MCF 10A (cell line): ENCODE measurements around the gene RIIAD1. TPM values are rescaled to one million over a fixed set of nuclear protein-coding genes. Genes with fewer than 3 reads are reported as not detected.

Source experiments
- BruUV-seq: library from RNA; stranded (reverse); fragments of 400-500 nt; replicated peaks from 2 replicates; lab custom pipeline; 2021; lab: Mats Ljungman, UMichigan
- CTCF ChIA-PET: fragments of 300-600 bp; sonication (Branson Sonifier 250); formaldehyde crosslinking; extraction: SDS; loops from one replicate; lab custom pipeline; 2021; ENCODE audit warnings: antibody characterized with exemption, inconsistent platforms; lab: Yijun Ruan, JAX
- POLR2A ChIA-PET: fragments of 300-600, 350-650 bp; sonication (Branson Sonifier 250); formaldehyde crosslinking; extraction: SDS; loops from one replicate; lab custom pipeline; 2020; ENCODE audit warnings: antibody characterized with exemption, inconsistent platforms; lab: Yijun Ruan, JAX
- DNase-seq: peaks from one replicate; pipeline ENCODE4 v3.0.0-alpha.2; 2018; ENCODE audit not compliant: unreplicated experiment
- H3K27ac Mint-ChIP-seq: one replicate; pipeline ENCODE4 v1.8.0; 2022; ENCODE audit warnings: mild to moderate bottlenecking, low read depth, mixed read lengths; ENCODE audit not compliant: unreplicated experiment
- H3K27me3 Mint-ChIP-seq: one replicate; pipeline ENCODE4 v1.8.0; 2022; ENCODE audit warnings: mixed read lengths; ENCODE audit not compliant: insufficient read depth, unreplicated experiment
- H3K36me3 Mint-ChIP-seq: one replicate; pipeline ENCODE4 v1.8.0; 2022; ENCODE audit warnings: mild to moderate bottlenecking, moderate library complexity, mixed read lengths; ENCODE audit not compliant: insufficient read depth, unreplicated experiment
- H3K4me1 Mint-ChIP-seq: one replicate; pipeline ENCODE4 v1.8.0; 2022; ENCODE audit warnings: mixed read lengths; ENCODE audit not compliant: insufficient read depth, unreplicated experiment
- H3K4me3 Mint-ChIP-seq: one replicate; pipeline ENCODE4 v1.8.0; 2022; ENCODE audit warnings: mild to moderate bottlenecking, moderate library complexity, mixed read lengths; ENCODE audit not compliant: unreplicated experiment
- H3K9me3 Mint-ChIP-seq: one replicate; pipeline ENCODE4 v1.8.0; 2022; ENCODE audit warnings: mixed read lengths; ENCODE audit not compliant: unreplicated experiment
- intact Hi-C: fragments of 100-400 bp; cut with micrococcal nuclease; formaldehyde crosslinking; loops from 2 replicates; pipeline ENCODE4 v1.14.1; 2022
- total RNA-seq: library from RNA; stranded (reverse); gene quantifications from 2 replicates; pipeline ENCODE4 v1.2.3, GENCODE V29; 2022
- TF ChIP-seq, protein P1 (sequence below): fragments of 200-600 bp; IDR thresholded peaks from one replicate; pipeline ENCODE4 v1.8.0; 2022; ENCODE audit warnings: antibody characterized with exemption, mild to moderate bottlenecking; ENCODE audit not compliant: unreplicated experiment

RIIAD1 gene
- total RNA-seq, 1 experiment from 2014 or later, result not detected

DNA sequence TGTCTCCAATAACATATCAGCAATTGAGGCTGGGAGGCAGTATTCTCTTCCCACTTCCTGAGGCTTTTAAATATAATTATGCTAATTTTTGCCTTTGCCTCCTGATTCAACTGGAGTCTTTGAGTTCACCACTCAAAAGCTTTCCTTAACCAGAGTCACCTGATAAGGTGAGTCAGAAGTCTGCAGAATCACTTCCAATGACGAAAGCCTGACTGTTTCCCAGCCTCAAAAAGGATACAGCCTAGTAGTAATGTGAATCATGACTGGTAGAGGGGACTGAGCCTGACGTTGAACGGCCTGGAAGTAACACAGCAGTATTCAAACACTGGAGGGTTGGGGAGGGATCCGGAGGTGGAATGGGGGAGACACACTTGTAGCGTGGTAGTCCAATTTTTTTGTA lies 52.4 kb downstream of the RIIAD1 start:
- Mint-ChIP-seq H3K27me3 (no peaks in the 10 kb centered on the region), H3K36me3 (no peaks in the 10 kb centered on the region), H3K27ac (peak overlapping the region; percentile 2), H3K4me3 (no peak overlapping the region), H3K4me1 (peaks cover 6% of the 10 kb centered on the region), H3K9me3 (no peaks in the 10 kb centered on the region)
- DNase-seq, result peak; percentile 83
- intact Hi-C loops, result no loop called here
- no TSS peak for BruUV-seq
- CTCF ChIA-PET, result interaction anchor here (0.6 to 2.6 kb wide), 6 partner anchors 19 to 373 kb away, joined by 3 to 10 read pairs (median 3); no protein-coding TSS in a partner anchor
- TF ChIP-seq, protein P1, sequence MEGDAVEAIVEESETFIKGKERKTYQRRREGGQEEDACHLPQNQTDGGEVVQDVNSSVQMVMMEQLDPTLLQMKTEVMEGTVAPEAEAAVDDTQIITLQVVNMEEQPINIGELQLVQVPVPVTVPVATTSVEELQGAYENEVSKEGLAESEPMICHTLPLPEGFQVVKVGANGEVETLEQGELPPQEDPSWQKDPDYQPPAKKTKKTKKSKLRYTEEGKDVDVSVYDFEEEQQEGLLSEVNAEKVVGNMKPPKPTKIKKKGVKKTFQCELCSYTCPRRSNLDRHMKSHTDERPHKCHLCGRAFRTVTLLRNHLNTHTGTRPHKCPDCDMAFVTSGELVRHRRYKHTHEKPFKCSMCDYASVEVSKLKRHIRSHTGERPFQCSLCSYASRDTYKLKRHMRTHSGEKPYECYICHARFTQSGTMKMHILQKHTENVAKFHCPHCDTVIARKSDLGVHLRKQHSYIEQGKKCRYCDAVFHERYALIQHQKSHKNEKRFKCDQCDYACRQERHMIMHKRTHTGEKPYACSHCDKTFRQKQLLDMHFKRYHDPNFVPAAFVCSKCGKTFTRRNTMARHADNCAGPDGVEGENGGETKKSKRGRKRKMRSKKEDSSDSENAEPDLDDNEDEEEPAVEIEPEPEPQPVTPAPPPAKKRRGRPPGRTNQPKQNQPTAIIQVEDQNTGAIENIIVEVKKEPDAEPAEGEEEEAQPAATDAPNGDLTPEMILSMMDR, result no peak
- POLR2A ChIA-PET, result interaction anchor here (0.6 to 4.7 kb wide), 10 partner anchors 10 to 1344 kb away, joined by 3 to 56 read pairs (median 4); partner anchors contain the start of genes MRPL9, PSMB4 and PSMD4

DNA sequence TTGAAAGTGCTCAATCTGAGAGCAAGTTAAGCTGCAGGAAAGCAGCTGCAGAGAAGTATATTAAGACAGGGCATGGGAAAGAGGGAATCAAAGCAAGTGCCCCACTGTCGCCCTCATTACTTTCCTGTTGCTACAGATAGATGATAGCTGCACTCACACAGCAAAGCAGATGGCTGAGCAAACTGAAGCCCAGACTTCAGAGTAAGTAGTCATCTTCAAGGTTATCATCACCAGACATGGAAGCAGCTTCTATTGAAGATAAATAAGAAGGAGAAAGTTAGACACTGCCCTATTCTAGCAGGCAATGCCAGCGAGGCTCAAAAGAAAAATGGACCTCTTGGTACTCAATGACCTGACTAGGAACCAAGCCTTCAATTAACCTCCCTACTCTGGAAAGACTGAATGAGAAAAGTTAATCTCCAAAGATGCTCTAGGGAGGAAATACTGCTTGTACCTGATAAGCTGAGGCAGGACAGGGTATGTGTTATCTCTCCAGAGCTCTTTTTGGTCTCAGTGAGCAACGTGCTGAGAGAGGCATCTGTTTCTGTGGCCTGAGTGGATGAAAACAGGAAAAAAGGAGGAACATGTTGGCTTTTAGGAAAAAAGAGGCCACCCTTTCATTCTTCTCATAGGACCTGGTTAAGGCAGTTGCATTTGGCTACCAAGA lies 53.1 kb downstream of the RIIAD1 start:
- ChIA-PET POLR2A (interaction anchor here (0.6 to 4.7 kb wide), 9 partner anchors 11 to 375 kb away, joined by 3 to 56 read pairs (median 4); partner anchors contain the start of genes MRPL9 and PSMB4), CTCF (interaction anchor here (0.6 to 2.6 kb wide), 9 partner anchors 40 to 374 kb away, joined by 3 to 10 read pairs (median 3); partner anchors contain the start of gene THEM4)
- H3K4me3 Mint-ChIP-seq, result no peak overlapping the region
- no peaks in the 10 kb centered on the region for H3K36me3 Mint-ChIP-seq
- TF ChIP-seq, protein P1, result no peak
- peaks cover 6% of the 10 kb centered on the region for H3K4me1 Mint-ChIP-seq
- no peaks in the 10 kb centered on the region for H3K9me3 Mint-ChIP-seq
- no TSS peak for BruUV-seq
- intact Hi-C loops, result no loop called here
- no peaks in the 10 kb centered on the region for H3K27me3 Mint-ChIP-seq
- no peak for DNase-seq
- H3K27ac Mint-ChIP-seq, result peak overlapping the region; percentile 2

GRCh38 chr1:151775894-151776664 lies 54.8 kb downstream of the RIIAD1 start:
- POLR2A ChIA-PET, result interaction anchor here (0.7 to 1.3 kb wide), 3 partner anchors 12 to 55 kb away, joined by 3 to 5 read pairs (median 4); no protein-coding TSS in a partner anchor
- BruUV-seq, result no TSS peak
- Mint-ChIP-seq H3K27me3 (no peaks in the 10 kb centered on the region), H3K9me3 (no peaks in the 10 kb centered on the region), H3K4me1 (peaks cover 6% of the 10 kb centered on the region), H3K27ac (no peak overlapping the region), H3K36me3 (no peaks in the 10 kb centered on the region), H3K4me3 (no peak overlapping the region)
- DNase-seq, result no peak
- intact Hi-C loops, result no loop called here
- TF ChIP-seq, protein P1, result no peak
- CTCF ChIA-PET, result interaction anchor here (0.5 to 1.8 kb wide), 6 partner anchors 9 to 182 kb away, joined by 3 to 7 read pairs (median 4); partner anchors contain the start of gene TDRKH
